Renal cortex interstitium (tissue), 11 donors: Measurements from ENCODE around the gene BDNF. TPM values are rescaled to one million over a fixed set of nuclear protein-coding genes. Genes with fewer than 3 reads are reported as not detected.
"Not testable (repeated sequence)": the region's sequence is repeated elsewhere in the genome, so short reads cannot be mapped to it uniquely, and the experiment has no call there.

Experiments used
- DNase-seq, 11 donors: peaks; one replicate each; pipeline ENCODE4 v3.0.0-alpha.2; 2013; ENCODE audit warnings: low read depth in 9 of 11, low spot score in 4 of 11; ENCODE audit errors: extremely low read depth in 1 of 11
- polyA plus RNA-seq, 3 donors: library from polyadenylated mRNA; unstranded; fragments of 120-200 nt; gene quantifications; one replicate each; pipeline ENCODE4 v1.2.1, GENCODE V29; 2013; ENCODE audit not compliant: insufficient read length in 3 of 3

Gene BDNF
- polyA plus RNA-seq, 3 donors: 1.4 to 1.9 (median 1.6) TPM

- no peak for DNase-seq
Observed at GRCh38 chr11:27646051-27646818, 54.0 kb downstream of the BDNF start.

DNA sequence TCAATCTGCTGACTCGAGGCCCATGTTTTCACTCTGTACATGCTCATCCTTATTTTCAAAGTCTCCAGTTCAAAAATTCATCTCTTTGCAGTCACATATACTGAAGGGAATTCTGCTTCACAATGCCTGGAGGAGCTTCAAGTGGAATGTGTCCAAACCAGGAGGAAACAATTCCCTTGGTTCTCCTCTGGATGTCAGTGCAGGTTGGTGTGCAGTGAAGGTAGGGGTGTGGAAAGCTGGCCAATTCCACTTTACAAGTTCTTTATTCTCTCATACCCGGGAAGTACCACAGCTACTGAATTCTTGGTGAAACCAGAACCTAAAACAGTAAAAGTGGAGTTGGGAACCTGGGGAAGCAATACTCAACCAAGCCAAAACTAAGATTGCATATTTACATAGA, 57.3 kb downstream of the BDNF start:
- DNase-seq: no peak

GRCh38 chr11:27640954-27641353, 59.3 kb downstream of the BDNF start:
- DNase-seq: no peak

DNA sequence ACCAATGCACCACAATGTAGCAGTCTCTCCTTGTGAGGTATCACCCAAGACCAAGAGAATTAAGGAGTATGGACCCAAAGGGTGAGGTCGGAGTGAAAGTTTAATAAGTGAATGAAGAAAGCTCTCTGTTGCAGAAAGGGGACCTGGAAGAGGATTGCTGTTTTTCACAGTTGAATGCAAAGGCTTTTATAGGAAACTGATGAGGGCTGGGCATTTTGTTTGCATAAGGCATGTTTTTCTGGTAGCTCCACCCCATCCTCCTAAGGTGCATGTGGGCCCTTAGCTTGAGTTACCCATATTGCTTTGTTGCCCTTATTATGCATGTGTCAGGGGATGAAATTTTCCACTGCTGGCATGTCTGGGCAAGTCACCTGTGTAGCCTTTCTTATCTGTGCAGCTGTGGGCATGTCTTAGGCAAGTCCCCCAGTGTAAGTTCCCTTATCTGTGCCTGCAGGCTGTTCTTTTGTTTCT, 64.7 kb downstream of the BDNF start:
- no peak for DNase-seq

DNA sequence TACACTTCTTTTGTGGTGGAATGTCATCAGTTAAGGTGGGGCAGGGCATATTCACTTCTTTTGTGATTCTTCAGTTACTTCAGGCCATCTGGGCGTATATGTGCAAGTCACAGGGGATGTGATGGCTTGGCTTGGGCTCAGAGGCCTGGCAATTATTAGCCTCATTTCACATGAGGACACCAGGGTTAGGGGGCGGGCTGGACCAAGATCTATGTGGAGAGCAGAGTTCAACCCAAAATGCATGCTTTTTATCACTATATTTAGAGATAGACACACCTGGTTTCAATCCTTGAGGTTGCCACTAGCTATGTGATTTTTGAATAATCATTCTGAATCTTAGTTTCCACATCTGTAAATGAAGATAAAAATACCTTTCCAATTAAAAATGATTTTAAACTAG, 65.5 kb downstream of the BDNF start:
- DNase-seq: not testable (repeated sequence)

- not testable (repeated sequence) for DNase-seq
Observed at GRCh38 chr11:27634282-27634681, 66.0 kb downstream of the BDNF start.

DNA sequence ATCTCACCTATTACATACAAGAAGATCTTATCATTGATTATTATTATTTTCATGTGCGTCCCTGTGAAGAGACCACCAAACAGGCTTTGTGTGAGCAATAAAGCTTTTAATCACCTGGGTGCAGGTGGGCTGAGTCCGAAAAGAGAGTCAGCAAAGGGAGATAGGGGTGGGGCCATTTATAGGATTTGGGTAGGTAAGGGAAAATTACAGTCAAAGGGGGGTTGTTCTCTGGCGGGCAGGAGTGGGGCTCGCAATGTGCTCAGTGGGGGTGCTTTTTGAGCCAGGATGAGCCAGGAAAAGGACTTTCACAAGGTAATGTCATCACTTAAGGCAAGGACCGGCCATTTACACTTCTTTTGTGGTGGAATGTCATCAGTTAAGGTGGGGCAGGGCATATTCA, 71.2 kb downstream of the BDNF start:
- not testable (repeated sequence) for DNase-seq

- DNase-seq: no peak
Observed at GRCh38 chr11:27627979-27628378, 72.3 kb downstream of the BDNF start.

DNA sequence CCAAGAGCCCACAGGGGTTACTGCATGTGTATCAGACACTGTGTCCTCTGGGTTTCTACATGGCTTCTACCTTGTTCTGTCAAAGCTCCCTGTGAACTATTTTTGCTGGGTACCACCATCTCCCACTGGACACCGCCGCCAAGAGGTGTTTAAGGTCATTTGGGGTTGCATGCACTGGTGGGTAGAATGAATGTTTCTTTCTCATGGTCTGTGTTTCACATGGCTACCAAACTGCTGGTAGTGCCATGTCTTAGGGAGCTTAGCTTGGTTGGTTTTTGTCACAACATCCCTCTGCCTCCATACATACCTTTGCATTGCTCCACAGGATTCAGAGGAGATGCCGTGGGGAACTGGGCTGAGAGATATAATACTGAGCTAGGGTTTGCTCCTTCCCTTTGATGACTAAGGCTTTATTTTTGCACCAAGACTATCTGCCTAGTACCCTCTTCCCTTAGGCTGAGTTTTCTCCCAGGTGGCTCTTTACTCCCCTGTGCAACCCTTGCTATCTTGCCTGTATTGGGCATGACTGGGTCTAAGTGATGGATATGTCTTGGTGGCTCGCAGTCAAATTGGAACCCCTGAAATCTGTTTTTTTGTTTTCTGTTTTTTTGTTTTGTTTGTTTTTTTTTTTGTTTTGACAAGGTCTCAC, 73.2 kb downstream of the BDNF start:
- DNase-seq: no peak

DNA sequence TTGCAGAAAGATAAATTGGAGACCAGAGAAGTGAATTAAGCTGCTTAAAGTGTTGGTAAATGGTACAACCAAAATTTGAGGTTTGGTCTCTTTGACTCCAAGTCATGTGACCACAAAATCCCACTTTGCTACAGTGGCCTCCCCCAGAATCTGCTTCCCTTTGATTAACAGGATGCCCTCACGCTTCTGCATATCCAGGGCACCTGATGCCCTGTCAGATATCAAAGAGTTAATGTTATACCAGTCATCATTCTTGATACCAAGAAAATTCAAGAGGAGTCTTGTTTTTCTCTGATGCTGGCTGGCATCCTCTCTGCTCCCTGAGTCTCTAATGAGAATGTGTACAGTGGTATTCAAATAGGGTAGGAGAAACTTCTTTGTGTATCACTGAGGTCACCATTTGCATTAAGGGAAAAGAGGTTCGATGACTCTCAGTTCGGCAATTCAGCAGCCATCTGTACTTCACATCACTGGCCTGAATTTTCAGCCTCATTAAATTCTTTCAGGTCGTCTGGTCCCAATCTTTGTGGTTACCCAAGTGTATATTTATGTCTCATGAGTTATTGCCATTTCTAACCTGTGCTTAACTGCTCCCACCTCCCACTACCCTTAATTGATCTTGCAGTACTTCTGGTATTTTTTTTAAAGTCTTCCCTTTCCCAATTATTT, 73.9 kb downstream of the BDNF start:
- peak in 1 of 11 donors; percentile 5 for DNase-seq

DNA sequence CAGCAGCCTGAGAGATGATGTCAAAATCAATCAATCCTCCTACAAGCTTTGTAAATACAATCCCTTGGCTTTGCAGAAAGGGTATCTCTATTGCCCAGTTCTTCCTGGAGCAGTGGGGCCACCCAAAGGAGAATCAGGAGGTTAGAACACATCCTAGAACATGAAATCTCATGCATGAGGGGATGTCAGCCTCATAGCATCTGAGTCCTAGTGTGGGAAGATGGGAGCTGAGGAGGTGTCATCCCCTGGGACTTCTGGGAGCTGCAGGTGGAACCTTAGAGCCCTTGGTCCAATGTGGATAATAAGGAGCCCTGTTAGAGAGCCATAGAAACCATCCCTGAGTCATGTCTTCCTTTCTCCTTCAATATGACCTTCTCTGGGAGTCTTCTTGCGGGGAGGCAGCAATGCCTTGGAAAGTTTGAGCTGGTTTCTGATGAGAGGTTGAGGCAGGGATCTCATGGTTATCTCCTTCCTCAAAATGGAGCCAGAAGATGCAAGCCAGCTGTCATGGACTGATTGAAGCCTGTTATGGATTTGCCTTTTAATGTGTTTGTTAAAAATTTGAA, 74.8 kb downstream of the BDNF start:
- DNase-seq: no peak

GRCh38 chr11:27623945-27624523, 76.2 kb downstream of the BDNF start:
- no peak for DNase-seq

- no peak for DNase-seq
Observed at GRCh38 chr11:27622541-27623300, 77.5 kb downstream of the BDNF start.

GRCh38 chr11:27621405-27622161, 78.7 kb downstream of the BDNF start:
- DNase-seq: no peak

- no peak for DNase-seq
Observed at GRCh38 chr11:27619763-27620335, 80.4 kb downstream of the BDNF start.

DNA sequence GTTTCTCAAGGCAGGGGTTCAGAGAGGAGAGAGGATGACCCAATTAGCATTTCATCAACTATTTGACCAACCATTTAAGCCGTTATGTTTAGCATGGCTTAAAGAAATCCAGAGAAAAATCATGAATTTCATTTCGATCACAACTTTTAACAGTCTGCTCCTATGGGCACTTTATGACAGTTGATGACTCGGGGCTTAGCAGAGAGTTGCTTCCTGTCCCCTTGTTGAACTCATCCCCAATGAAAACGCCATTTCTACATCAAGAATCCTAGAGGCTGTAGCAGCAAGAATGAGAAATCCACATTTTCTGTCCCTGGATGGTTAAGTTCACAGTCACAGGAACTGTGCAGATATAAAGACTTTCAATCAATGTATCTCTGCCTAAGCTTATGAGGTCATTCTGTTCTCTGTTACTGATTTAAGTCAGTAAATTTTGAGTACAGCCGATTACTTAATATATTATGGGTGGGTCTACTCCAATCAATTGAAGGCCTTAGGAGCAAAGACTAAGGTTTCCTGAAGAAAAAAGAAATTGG, 81.1 kb downstream of the BDNF start:
- DNase-seq: no peak

- no peak for DNase-seq
Observed at GRCh38 chr11:27618281-27618915, 81.9 kb downstream of the BDNF start.
